GM21786 (cell line): Measurements from ENCODE around the gene ARL8A.
"Not testable (repeated sequence)": the region's sequence is repeated elsewhere in the genome, so short reads cannot be mapped to it uniquely, and the experiment has no call there.

Experiments used
- ATAC-seq: cut with Tn5 transposase; IDR thresholded peaks from one replicate; pipeline ENCODE4 v1.9.1; 2021; ENCODE audit not compliant: unreplicated experiment

The ARL8A gene

DNA sequence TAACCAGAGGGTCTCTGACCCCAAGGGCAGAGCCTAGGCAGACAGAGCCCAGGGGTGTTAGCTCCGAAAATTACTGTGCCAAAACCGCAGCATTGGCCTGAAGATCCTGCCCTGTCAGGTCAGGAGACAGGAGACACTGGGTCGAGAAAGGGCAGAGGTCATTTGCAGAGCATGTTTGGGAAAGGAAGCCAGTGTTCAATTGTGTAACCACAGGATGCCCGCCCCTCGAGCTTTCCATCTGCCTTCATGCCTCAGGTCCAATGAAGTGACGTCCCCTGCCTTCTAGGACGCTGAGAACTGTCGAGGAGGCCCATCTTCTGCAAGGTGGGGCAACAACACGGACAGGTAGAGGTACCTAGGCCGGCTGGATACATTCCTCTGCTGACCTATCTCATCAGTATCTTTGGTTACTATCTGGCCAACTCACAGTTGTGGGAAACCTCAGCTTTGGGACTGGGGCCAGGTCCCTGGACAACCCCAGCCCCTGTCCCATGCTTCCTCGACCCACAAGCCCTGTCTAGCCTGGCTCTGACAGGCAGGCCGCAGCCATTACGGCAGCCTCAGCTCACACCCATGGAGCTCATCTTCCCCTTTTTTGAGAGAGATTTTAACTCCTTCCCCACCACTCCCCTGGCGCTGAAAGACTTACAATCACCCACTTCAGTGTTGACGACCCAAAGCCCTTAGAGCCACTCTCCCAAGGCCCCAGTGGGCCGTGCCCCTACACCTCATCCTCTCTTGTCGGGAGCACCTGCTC, 1.3 kb downstream of the ARL8A start:
- ATAC-seq: peak; percentile 6

DNA sequence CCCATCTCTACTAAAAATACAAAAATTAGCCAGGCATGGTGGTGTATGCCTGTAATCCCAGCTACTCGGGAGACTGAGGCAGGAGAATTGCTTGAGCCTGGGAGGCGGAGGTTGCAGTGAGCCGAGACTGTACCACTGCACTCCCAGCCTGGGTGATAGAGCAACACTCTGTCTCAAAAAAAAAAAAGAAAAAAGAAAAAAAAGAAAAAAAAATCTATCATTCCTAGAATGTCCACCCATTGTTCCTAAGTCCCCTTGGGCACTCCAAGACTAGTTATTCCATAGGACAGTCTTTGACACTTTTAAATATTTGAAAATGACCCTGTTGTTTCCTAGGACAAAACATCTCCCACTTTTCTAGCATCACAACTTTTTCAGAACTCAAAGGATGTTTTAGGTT, 3.1 kb downstream of the ARL8A start:
- ATAC-seq: not testable (repeated sequence)

DNA sequence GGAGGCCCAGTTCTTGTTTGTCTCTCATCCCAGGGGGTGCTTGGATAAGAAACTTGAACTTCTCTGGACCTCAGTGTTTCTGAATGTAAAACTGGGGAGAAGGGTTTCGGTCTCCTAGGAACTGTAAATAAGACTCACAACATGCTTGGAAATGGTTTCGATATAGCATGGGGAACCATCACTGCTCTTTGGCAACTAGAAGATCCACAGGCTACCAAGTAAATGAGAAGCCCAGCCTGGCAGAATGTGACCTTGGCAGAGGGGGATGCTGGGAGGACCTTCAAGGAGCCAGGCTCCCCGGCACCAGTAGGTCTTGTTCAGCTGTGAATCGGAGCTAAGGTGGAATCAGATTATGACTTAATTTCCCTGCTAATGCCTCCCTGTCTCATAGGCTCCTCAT, 3.7 kb downstream of the ARL8A start:
- ATAC-seq: no peak

DNA sequence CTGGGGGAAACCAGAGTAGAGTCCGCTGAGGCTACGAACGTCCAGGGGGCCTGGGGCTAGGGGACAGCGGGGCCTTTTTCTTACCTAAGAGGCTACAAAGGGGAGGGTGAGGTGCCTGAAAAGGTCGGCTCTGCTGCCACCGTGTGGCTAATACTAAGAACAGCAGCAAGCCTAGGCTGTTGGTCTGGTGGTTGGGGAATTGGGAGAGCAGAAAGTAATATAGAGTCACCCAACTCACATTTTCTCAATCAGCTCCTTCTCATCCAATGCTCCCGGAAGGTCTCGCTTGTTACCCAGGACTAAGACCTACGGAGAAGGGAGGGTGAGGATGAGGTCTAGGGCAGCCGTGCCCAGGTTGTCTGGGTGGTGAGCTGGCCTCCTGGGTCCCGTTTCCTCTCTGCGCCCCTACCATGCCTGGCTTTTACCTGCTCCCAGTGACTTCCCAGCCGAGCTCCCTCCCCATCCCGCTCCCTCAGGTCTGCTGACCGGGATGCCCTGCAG, 9.3 kb downstream of the ARL8A start:
- peak; percentile 68 for ATAC-seq

DNA sequence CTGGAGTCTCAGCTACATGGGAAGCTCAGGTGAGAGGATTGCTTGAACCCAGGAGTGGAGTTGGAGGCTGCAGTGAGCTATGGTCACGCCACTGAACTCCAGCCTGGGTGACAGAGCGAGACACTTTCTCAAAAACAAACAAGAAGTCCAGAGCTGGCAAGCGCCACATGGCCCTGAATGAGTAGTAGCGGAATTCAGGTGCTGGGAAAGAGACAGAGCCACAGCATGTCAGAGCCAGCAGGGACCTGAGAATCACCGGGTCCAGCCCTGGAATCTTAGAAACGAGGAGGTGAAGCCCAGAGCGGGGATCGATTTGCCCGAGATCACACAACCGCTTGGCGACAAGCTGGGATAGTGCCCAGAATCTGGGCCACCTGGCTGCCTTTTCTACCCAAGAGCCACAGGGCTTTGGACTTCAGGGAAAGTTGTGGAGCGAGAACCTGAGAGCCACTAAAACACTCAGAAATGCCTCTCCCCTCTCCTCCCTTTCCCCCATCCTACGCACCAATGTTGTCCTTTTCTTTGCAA, 9.8 kb downstream of the ARL8A start:
- no peak for ATAC-seq

DNA sequence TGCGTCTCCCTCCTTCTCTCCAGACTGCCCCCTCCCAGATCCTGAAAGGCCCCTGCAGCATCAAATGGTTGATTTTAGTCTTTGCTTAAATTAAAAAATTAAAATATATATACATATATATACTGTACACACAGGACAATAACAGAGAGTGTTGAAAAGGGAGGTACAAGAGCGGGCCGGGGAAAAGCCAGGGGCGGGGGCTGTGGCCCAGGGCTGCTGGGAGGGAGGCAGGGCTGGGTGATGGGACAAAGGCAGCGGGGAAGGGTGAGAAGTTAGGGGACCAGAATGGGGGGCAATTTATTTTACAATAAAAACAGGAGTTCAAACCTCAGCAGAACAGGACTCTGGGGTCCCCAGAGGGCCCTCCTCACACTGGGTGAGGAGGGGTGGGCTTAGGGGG, 10.5 kb downstream of the ARL8A start:
- no peak for ATAC-seq

DNA sequence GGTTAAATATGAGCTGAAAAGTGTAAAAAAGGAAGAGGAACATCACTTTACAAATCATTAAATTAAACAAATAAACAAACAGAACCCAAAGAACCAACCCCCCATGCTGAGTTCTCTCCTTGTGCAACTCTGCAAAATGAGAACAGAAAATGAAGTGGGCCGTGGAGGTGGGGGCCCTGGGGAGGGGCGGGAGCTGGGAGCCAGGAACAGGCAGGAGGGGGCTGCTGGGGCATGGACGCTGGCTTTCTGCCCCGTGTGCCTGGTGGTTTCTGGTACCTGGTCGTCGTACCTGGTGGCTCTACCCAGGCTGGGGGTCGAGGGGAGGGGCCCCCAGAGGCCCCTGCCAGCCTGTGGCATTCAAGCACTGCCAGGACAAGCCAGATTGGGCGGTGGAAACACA, 11.0 kb downstream of the ARL8A start:
- no peak for ATAC-seq

DNA sequence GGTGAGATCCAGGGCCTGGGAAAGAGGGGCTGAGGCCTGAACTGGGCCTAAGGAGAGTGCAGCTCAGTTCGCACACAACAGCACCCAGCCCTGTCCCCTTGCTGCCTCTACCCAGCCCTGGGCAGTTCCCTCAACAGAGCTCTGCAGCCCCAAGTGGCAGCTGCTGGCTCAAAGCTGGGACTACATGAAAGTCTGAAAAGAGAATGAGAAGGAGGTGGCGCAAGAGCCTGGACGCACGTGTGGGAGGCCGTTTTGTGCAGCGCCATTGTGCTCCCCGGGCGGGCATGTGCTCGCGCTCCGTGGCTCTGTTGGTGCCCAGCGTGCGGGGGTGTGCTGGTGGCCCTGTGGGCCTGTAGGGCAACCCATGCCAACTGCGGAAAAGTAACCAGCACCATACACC, 11.5 kb downstream of the ARL8A start:
- no peak for ATAC-seq

DNA sequence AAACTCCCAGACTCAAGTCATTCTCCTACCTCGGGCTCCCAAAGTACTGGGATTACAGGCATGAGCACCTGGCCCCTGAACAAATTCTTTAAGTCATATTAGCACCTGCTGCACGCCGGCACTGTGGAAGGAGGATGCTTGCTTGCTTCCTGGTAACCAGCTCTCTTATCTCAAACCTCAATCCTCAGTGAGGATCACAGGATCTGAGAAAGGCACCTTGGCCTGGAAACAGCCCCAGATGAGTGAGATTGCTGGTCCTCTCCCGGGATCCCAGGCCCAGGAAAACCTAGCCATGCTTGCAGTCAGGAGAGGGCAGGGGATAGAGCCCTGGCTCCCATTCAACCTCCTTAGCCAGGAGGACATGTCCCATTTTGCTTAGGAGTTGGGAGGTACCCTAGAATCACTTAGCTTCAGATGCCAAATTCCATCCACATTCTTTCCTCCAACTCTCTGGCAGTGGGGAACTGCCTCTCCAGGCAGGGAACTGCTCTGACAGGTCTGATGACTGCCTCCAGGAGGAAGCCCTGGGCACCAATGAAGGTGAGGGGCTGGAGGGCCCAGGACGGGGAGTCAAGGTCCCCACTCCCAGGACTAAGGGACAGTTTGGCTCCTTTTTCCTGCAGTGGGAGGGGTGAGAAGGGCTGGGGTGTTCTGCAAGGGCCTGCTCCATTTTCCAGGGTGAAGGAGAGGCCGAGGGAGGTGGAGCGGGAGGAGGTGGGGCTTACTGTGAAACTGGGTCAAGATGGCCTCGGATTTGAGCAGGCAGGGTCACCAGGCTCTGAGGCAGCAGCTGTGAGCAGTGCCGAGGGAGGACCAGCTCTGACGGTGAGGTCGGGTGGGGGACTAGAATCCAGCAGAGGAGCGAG, 12.3 kb downstream of the ARL8A start:
- ATAC-seq: no peak

DNA sequence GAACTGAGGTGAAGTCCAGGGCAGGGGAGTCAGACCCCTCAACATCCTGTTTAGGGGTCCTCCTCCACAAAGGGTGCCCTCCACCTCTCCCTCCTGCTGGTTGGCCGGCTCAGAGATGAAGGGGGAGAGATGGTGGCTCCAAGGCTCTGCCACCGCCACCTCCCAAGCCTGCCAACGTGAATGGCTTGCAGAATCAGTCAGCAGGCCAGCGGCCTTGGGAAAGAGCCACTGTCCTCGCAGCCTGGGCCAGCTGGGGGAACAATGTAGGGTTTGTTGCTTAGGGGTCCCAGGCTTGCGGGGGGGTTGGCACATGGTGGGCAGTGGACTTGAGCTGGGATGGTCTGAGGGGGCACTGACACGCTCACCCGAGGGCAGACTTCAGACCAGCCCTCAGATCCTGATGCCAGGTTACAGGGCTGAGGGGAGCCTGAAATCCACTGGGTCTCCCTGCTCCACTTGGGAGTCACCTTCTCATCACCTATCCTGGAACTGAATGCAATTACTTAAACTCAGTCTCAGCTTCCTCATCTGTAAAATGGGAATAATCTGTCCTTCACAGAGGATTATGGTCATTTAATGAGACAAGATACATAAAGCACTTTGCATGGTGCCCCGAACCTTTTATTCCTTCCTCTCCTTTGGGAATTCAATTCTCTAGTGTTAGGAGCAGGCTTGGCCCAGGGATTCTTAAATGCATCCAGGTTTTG, 13.6 kb downstream of the ARL8A start:
- ATAC-seq: no peak

DNA sequence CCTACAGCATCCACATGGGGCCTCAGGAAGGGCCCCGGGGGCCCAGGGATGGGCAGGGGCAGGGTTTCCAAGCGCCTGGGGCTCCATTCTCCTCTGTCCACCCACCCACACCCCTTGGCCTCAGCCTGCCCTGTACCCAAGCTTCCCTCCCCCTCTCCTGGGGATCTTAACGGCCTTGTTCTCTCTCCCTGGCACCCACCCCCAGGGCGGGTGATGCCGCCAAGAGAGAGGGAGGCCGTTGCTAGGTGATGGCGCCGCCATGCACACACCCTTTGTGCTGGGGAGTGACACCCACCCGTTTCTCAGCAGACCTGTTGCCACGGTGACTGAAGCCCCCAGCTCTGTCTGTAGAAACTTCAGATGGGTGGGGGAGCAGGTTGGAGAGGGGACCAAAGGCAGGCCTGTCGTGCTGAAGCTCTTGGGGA, 14.2 kb downstream of the ARL8A start:
- ATAC-seq: no peak

DNA sequence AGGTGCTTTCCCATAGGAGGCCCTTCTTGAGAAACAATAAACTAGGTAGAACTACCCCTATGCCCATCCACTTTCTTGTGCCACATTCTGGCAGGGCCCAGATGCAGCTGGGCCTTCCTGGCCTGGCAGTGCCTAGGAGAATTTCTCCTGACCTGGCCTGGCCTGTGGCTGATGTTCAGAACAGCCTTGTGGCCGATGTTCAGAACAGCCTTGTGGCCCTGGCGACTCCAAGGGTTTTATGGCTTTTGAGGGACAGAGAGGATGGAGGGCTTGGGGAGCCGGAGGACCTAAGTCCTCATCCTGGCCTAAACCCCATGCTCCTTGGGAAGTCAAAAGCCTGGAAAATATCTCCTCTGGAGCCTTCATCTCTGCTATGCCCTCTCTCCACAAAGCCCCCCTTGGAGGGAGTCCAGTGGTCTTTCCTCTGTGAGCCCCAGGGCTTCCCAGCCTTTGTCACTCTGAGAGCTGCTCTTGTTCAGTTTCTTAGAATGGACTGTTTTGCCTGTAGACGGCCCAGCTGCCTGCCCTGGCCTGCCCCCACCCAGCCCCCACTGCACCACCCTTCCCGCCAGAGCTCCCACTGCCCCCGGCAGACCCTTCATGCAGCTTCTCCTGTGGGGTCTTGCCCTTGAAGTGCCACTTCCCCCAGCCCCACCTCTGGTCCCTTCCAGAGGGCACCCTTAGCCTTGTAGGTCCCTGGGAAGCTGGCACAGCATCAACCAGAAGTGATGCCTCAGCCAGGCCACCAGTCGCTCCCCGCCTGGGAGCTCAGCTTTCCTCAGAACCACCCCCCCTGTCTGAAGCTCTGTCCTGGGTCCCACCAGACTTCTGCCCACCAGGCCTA, 14.9 kb downstream of the ARL8A start:
- no peak for ATAC-seq

DNA sequence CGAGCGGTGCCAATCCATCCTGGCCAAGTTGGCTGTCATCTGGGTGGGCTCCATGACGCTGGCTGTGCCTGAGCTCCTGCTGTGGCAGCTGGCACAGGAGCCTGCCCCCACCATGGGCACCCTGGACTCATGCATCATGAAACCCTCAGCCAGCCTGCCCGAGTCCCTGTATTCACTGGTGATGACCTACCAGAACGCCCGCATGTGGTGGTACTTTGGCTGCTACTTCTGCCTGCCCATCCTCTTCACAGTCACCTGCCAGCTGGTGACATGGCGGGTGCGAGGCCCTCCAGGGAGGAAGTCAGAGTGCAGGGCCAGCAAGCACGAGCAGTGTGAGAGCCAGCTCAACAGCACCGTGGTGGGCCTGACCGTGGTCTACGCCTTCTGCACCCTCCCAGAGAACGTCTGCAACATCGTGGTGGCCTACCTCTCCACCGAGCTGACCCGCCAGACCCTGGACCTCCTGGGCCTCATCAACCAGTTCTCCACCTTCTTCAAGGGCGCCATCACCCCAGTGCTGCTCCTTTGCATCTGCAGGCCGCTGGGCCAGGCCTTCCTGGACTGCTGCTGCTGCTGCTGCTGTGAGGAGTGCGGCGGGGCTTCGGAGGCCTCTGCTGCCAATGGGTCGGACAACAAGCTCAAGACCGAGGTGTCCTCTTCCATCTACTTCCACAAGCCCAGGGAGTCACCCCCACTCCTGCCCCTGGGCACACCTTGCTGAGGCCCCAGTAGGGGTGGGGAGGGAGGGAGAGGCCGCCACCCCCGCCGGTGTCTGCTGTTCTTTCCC, 16.5 kb downstream of the ARL8A start:
- no peak for ATAC-seq

DNA sequence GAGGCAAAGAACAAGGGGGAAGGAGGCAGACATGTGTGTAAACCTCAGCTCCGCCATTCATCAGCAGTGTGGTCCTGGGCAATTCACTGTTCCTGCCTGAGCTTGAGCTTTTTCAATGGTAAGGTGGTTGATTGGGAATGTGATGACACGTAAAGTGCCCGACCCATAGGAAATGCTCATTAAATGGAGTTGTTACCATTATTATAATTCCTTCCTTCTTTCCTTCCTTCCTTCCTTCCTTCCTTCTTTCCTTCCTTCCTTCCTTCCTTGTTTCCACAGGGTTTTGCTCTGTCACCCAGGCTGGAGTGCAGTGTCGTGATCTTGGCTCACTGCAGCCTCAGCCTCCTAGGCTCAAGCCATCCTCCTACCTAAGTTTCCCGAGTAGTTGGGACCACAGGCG, 17.5 kb downstream of the ARL8A start:
- ATAC-seq: no peak

DNA sequence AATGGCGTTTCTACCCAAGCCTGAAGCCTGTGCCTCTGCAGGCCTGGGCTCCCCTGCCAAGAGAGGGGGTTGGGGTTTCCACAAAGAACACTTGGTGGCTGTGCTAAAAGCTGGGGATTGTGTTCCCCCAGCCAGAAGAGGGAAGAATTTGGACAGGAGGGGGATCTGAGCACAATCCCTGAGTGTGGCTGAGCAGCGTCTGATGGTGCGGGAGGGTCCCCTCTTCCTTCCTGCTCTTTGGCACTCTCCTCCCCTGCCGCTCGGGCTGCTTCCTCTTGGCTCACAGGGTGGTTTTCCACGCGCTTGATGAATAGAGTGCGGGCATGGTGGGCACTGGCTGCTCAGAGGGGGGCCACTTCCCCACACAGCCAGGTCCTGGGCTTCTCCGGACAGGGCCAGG, 18.1 kb downstream of the ARL8A start:
- ATAC-seq: no peak

DNA sequence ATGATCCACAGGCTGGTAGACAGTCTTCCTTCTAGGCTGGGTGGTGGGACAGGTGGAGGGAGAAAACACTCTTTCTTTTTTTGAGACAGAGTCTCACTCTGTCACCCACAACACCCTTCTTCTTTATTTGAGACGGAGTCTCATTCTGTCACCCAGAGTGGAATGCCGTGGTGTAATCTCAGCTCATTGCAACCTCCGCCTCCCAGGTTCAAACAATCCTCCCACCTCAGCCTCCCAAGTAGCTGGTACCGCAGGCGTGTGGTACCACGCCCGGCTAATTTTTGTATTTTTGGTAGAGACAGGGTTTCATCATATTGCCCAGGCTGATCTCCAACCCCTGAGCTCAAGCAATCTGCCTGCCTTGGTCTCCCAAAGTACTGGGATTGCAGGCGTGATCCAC, 18.9 kb downstream of the ARL8A start:
- ATAC-seq: no peak

DNA sequence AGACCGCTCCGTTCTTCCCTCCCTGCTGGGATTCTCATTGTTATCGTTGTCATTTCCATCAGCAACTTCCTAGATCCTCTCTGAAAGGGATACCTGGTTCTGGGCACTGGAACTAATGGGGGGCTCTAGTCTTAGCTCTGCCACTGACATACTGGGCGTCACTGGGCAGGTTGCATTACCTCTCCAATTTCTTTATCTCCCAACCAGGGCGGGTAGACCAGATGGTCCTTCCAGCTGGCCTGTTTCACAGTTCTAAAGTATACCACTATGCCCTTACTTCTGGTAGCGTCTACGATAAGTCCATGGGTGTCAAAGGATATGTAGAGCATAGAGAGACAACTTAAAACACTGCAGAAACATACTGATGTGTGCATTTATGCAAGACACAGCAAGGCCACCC, 20.4 kb downstream of the ARL8A start:
- ATAC-seq: no peak

DNA sequence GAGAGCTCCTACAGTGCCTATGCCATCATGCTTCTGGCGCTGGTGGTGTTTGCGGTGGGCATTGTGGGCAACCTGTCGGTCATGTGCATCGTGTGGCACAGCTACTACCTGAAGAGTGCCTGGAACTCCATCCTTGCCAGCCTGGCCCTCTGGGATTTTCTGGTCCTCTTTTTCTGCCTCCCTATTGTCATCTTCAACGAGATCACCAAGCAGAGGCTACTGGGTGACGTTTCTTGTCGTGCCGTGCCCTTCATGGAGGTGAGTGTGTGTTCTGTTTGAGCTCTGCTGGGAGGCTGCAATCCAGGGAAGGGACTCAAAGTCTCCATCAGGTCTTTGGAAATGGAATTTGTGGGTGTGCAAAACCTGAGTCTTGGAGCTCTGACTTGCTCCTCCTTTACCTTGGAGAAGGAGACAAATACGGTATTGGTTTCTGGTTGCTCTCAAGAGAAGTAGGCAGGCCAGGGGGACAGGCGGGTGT, 21.2 kb downstream of the ARL8A start:
- no peak for ATAC-seq

DNA sequence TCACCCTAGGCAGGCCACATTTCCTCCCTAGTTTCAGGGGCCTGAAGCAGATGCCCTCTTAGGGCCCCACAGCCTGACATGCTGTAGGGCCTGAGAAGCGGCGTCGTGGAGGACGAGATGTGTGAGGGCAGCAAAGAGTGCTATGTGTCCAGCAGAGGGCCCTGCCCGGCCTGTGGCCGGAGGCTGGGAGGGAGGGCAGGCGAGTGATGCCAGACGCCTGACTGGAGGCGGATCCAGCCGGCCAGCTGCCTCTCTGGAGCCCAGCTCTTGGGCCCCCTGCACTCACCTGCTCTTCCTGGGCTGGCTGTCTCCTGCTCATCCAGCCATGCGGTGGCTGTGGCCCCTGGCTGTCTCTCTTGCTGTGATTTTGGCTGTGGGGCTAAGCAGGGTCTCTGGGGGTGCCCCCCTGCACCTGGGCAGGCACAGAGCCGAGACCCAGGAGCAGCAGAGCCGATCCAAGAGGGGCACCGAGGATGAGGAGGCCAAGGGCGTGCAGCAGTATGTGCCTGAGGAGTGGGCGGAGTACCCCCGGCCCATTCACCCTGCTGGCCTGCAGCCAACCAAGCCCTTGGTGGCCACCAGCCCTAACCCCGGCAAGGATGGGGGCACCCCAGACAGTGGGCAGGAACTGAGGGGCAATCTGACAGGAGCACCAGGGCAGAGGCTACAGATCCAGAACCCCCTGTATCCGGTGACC, 21.8 kb downstream of the ARL8A start, which contains the start of gene GPR37L1:
GPR37L1 (plus strand) TSS at position 279 of the 697 bp plus-strand sequence; CDS start at position 326, 47 bp downstream.
- ATAC-seq: no peak
